Upper lobe of left lung (tissue), 4 donors: Measurements from ENCODE around the gene YLPM1.

Experiments
- CTCF ChIP-seq, 6 experiments: fragments of 450-650 bp in 4 of 6; fragments of 200-600 bp in 2 of 6; sonication (generic) in 2 of 6; IDR thresholded peaks; one replicate each; pipeline ENCODE4 v1.5.1; 2016 to 2019; ENCODE audit warnings: antibody characterized with exemption in 6 of 6
- EP300 ChIP-seq, 4 donors: sonication (generic); formaldehyde crosslinking; IDR thresholded peaks; one replicate each; pipeline ENCODE4 v1.5.1; 2017; ENCODE audit warnings: antibody characterized with exemption in 4 of 4, control low read depth in 2 of 4
- POLR2A ChIP-seq, 4 donors: fragments of 450-650 bp; IDR thresholded peaks; one replicate each; pipeline ENCODE4 v1.5.1; 2016 to 2017; ENCODE audit warnings: antibody characterized with exemption in 4 of 4, mild to moderate bottlenecking in 2 of 4
- POLR2AphosphoS5 ChIP-seq, 2 donors: sonication (generic); formaldehyde crosslinking; IDR thresholded peaks; one replicate each; pipeline ENCODE4 v1.5.1; 2017; ENCODE audit warnings: antibody characterized with exemption in 2 of 2

GRCh38 chr14:74835645-74836250 lies 72.6 kb downstream of the YLPM1 start:
- no peak for TF ChIP-seq CTCF (IDR thresholded peaks at IDR 0.05)
- TF ChIP-seq POLR2A (IDR thresholded peaks at IDR 0.05) = no peak
- TF ChIP-seq POLR2AphosphoS5 (IDR thresholded peaks at IDR 0.05) = no peak
- no peak for TF ChIP-seq EP300 (IDR thresholded peaks at IDR 0.05)
